ENCODE data around the gene SCFD2.

GRCh38 chr4:52911684-52912294, 454.1 kb downstream of the SCFD2 start:
- TF ChIP-seq, protein P1, sequence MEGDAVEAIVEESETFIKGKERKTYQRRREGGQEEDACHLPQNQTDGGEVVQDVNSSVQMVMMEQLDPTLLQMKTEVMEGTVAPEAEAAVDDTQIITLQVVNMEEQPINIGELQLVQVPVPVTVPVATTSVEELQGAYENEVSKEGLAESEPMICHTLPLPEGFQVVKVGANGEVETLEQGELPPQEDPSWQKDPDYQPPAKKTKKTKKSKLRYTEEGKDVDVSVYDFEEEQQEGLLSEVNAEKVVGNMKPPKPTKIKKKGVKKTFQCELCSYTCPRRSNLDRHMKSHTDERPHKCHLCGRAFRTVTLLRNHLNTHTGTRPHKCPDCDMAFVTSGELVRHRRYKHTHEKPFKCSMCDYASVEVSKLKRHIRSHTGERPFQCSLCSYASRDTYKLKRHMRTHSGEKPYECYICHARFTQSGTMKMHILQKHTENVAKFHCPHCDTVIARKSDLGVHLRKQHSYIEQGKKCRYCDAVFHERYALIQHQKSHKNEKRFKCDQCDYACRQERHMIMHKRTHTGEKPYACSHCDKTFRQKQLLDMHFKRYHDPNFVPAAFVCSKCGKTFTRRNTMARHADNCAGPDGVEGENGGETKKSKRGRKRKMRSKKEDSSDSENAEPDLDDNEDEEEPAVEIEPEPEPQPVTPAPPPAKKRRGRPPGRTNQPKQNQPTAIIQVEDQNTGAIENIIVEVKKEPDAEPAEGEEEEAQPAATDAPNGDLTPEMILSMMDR (IDR thresholded peaks at IDR 0.05), result peak in 5 of 6 experiments; percentile 55 to 69 (median 58)
- no peak for TF ChIP-seq POLR2A (IDR thresholded peaks at IDR 0.05)
